ENCODE measurements around the gene AAK1.

AAK1 gene

GRCh38 chr2:69466728-69467127 lies 176.8 kb downstream of the AAK1 start:
- peaks cover 3% of the 10 kb centered on the region; the same call in 1 of the 2 replicates for H3K36me3 ChIP-seq (ENCODE audit: insufficient read depth, low read length)
- peaks cover 15% of the 10 kb centered on the region for H3K4me1 ChIP-seq (ENCODE audit: insufficient read depth, low read length)
- no peaks in the 10 kb centered on the region for H3K9me3 ChIP-seq (ENCODE audit: insufficient read depth, low read depth, low read length)
- H3K4me3 ChIP-seq (ENCODE audit: low read length): no peak overlapping the region
- no peaks in the 10 kb centered on the region for H3K27me3 ChIP-seq (ENCODE audit: insufficient read depth, low read length)
- 96% methylated on average over 8 of the region's 8 CpGs for WGBS
- no peak overlapping the region for H3K27ac ChIP-seq (ENCODE audit: low read depth, low read length)
- no peak overlapping the region for H3K9ac ChIP-seq (ENCODE audit: low read depth, low read length)

- Histone ChIP-seq H3K27me3 (ENCODE audit: insufficient read depth, low read length) (no peaks in the 10 kb centered on the region), H3K27ac (ENCODE audit: low read depth, low read length) (no peak overlapping the region), H3K9me3 (ENCODE audit: insufficient read depth, low read depth, low read length) (no peaks in the 10 kb centered on the region), H3K36me3 (ENCODE audit: insufficient read depth, low read length) (peaks cover 3% of the 10 kb centered on the region; the same call in 1 of the 2 replicates), H3K4me3 (ENCODE audit: low read length) (no peak overlapping the region), H3K9ac (ENCODE audit: low read depth, low read length) (no peak overlapping the region), H3K4me1 (ENCODE audit: insufficient read depth, low read length) (peaks cover 11% of the 10 kb centered on the region)
- WGBS: 94% methylated on average over 14 of the region's 14 CpGs
These were observed 177.8 kb downstream of the AAK1 start for GRCh38 chr2:69465513-69466456.

DNA sequence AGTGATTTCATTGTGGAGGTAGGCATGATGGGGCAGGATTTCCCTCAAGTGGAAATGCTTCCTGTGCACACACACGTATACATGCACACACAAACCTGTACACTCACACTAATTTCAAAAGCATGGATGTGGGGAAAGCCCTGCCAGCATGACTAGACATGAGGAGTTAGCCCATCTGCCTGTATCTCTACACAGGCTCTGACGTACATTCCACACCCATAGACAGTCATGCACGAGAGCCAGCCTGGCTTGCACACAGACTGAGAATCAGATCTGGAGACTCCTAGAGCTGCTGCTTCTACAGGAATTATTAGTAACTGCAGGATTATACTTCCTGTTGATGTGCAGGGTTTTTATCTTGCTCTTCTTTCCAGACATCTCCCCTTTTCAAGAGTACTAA lies 179.0 kb downstream of the AAK1 start:
- WGBS: 84% methylated on average over 3 of the region's 3 CpGs
- H3K9ac ChIP-seq (ENCODE audit: low read depth, low read length): no peak overlapping the region
- H3K9me3 ChIP-seq (ENCODE audit: insufficient read depth, low read depth, low read length): no peaks in the 10 kb centered on the region
- H3K4me3 ChIP-seq (ENCODE audit: low read length): no peak overlapping the region
- peaks cover 3% of the 10 kb centered on the region; the same call in 1 of the 2 replicates for H3K36me3 ChIP-seq (ENCODE audit: insufficient read depth, low read length)
- no peaks in the 10 kb centered on the region for H3K27me3 ChIP-seq (ENCODE audit: insufficient read depth, low read length)
- H3K4me1 ChIP-seq (ENCODE audit: insufficient read depth, low read length): peaks cover 5% of the 10 kb centered on the region
- no peak overlapping the region for H3K27ac ChIP-seq (ENCODE audit: low read depth, low read length)

GRCh38 chr2:69462780-69463179 lies 180.8 kb downstream of the AAK1 start:
- no peaks in the 10 kb centered on the region for H3K9me3 ChIP-seq (ENCODE audit: insufficient read depth, low read depth, low read length)
- H3K27ac ChIP-seq (ENCODE audit: low read depth, low read length): no peak overlapping the region
- 98% methylated on average over 3 of the region's 3 CpGs for WGBS
- peaks cover 3% of the 10 kb centered on the region; the same call in 1 of the 2 replicates for H3K36me3 ChIP-seq (ENCODE audit: insufficient read depth, low read length)
- H3K27me3 ChIP-seq (ENCODE audit: insufficient read depth, low read length): no peaks in the 10 kb centered on the region
- H3K9ac ChIP-seq (ENCODE audit: low read depth, low read length): no peak overlapping the region
- H3K4me3 ChIP-seq (ENCODE audit: low read length): no peak overlapping the region
- H3K4me1 ChIP-seq (ENCODE audit: insufficient read depth, low read length): no peaks in the 10 kb centered on the region

DNA sequence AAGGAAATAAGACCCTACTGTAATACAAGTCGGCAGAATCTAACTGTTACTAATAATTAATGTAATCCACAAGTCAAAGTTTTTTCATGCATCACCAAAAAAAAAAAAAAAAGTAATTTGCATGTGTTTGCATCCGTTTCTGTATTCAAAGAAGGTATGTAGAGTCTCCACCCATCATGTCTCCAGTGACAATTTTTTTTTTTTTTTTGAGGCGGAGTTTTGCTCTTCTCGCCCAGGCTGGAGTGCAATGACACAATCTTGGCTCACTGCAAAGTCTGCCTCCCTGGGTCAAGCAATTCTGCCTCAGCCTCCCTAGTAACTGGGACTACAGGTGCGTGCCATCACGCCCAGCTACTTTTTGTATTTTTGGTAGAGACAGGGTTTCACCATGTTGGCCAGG lies 182.1 kb downstream of the AAK1 start:
- H3K36me3 ChIP-seq (ENCODE audit: insufficient read depth, low read length): peaks cover 3% of the 10 kb centered on the region; the same call in 1 of the 2 replicates
- no peaks in the 10 kb centered on the region for H3K4me1 ChIP-seq (ENCODE audit: insufficient read depth, low read length)
- 92% methylated on average over 5 of the region's 6 CpGs for WGBS
- no peak overlapping the region for H3K27ac ChIP-seq (ENCODE audit: low read depth, low read length)
- no peak overlapping the region for H3K9ac ChIP-seq (ENCODE audit: low read depth, low read length)
- H3K4me3 ChIP-seq (ENCODE audit: low read length): no peak overlapping the region
- no peaks in the 10 kb centered on the region for H3K27me3 ChIP-seq (ENCODE audit: insufficient read depth, low read length)
- no peaks in the 10 kb centered on the region for H3K9me3 ChIP-seq (ENCODE audit: insufficient read depth, low read depth, low read length)

DNA sequence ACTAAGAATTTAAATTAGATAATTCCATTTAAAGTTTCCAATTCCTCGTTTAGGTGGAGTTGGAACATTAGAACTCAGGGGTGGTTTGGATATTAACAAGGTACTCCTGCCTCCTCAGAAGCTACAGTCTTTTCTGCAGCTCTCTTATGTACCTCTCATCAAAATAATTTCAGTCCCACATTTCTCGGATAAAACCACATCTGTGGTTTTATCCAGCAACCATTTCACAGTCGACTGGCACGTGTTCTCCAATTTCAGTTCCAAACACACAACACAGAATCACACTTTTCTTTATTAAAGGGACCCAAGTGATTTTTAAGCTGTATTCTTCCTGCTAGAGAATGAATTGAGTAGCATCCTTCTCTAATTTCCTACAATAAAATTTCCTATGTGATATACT lies 183.6 kb downstream of the AAK1 start:
- no peaks in the 10 kb centered on the region for H3K9me3 ChIP-seq (ENCODE audit: insufficient read depth, low read depth, low read length)
- over 99% methylated on average over 3 of the region's 4 CpGs for WGBS

DNA sequence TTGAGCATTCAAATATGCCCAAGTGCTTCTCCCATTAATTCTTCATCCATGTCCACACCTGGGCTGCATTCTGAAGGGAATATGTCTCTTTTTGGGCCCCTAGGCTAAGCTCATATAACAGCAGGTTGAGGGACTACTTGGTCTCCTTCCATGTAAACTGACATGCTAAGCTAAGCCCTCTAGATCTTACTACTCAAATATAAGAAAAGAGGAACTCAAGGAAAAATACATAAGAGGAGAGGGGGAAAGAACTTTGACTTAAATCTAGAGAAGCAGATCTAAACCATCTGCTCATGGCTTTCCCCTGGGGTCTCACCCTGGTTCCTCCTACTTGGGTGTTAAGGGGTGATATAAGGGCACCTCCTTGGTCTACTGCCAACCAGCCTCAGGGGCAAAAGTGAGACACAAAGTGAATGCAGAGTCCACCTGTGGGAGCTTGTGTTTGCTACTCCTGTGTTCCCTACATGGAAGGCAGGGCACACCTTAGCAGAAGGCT lies 186.5 kb downstream of the AAK1 start:
- Histone ChIP-seq H3K4me3 (ENCODE audit: low read length) (no peak overlapping the region), H3K27ac (ENCODE audit: low read depth, low read length) (no peak overlapping the region), H3K9ac (ENCODE audit: low read depth, low read length) (no peak overlapping the region), H3K36me3 (ENCODE audit: insufficient read depth, low read length) (no peaks in the 10 kb centered on the region), H3K4me1 (ENCODE audit: insufficient read depth, low read length) (peaks cover 7% of the 10 kb centered on the region; the same call in 1 of the 2 replicates), H3K27me3 (ENCODE audit: insufficient read depth, low read length) (no peaks in the 10 kb centered on the region), H3K9me3 (ENCODE audit: insufficient read depth, low read depth, low read length) (no peaks in the 10 kb centered on the region)

More for the DNA sequence above, 183.6 kb downstream of the AAK1 start:
- Histone ChIP-seq H3K9ac (ENCODE audit: low read depth, low read length) (no peak overlapping the region), H3K27ac (ENCODE audit: low read depth, low read length) (no peak overlapping the region), H3K4me3 (ENCODE audit: low read length) (no peak overlapping the region), H3K27me3 (ENCODE audit: insufficient read depth, low read length) (no peaks in the 10 kb centered on the region), H3K36me3 (ENCODE audit: insufficient read depth, low read length) (no peaks in the 10 kb centered on the region), H3K4me1 (ENCODE audit: insufficient read depth, low read length) (no peaks in the 10 kb centered on the region)

DNA sequence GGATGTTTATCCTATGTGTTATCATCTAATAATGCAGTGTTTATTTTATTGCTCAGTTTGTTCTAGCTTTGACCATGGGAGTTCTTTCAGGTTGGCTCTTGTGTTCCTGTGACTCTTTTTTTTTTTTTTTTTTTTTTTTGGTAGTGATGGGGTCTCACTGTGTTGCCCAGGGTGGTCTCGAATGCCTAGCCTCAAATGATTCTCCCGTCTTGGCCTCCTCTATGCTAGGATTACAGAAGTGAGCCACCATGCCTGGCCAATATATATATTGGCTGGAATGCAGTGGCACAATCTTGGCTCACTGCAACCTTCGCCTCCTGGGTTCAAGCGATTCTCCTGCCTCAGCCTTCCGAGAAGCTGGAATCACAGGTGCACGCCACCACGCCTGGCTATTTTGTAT lies 187.4 kb downstream of the AAK1 start:
- no peaks in the 10 kb centered on the region for H3K9me3 ChIP-seq (ENCODE audit: insufficient read depth, low read depth, low read length)
- H3K36me3 ChIP-seq (ENCODE audit: insufficient read depth, low read length): no peaks in the 10 kb centered on the region
- peaks cover 13% of the 10 kb centered on the region for H3K4me1 ChIP-seq (ENCODE audit: insufficient read depth, low read length)
- no peak overlapping the region for H3K4me3 ChIP-seq (ENCODE audit: low read length)
- no peaks in the 10 kb centered on the region for H3K27me3 ChIP-seq (ENCODE audit: insufficient read depth, low read length)
- H3K27ac ChIP-seq (ENCODE audit: low read depth, low read length): no peak overlapping the region
- WGBS: 98% methylated on average over 7 of the region's 7 CpGs
- H3K9ac ChIP-seq (ENCODE audit: low read depth, low read length): no peak overlapping the region

DNA sequence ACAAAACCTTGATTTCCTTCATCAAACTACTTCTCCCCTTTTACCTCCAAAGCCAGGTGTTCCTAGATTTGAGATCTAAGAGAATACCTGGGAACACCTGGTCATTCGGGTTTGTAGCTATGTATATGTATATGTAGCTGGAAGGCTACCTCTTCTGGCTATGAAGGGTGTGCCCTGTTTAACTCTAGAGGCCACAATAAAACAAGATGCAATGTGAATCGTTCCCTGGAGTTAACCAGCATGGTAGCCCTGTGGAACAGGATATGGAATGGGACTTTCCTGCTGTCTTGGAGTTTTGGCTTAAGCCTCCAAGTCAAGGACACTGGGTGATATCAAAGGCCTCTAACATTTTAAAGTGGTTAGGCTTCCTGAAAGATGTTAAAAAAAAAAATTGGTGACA lies 188.6 kb downstream of the AAK1 start:
- Histone ChIP-seq H3K9me3 (ENCODE audit: insufficient read depth, low read depth, low read length) (no peaks in the 10 kb centered on the region), H3K4me1 (ENCODE audit: insufficient read depth, low read length) (peaks cover 24% of the 10 kb centered on the region)
- WGBS: 94% methylated on average over 2 of the region's 2 CpGs

DNA sequence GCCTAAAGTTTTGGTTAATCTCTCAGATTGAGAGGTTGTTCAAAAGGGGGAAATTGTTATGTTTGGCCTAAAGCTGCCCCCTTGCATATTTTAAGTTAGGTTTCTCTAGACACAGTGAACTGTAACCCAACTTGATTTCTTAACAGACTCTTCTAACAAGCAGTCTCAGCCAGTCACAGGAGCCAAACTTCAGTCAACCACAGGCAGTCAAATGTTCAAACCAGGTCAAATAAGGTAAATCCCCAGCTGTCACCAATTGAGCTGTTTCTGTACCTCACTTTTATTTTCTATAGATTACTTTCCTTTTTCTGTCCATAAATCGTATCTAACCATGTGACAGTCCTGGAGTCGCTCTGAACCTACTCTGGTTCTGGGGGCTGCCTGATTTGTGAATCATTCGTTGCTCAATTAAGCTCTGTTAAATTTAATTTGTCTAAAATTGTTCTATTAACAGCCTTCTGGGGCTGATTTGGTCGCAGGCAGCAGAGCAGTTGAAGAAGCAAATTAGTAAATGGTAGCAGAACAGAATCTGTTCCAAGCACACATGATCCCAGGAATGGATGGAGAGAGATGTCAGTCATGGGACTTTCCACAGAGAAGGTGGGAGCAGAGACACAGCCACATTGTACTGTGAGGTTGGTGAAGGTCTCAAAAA lies 189.9 kb downstream of the AAK1 start:
- WGBS: 90% methylated on average over 4 of the region's 4 CpGs
- H3K4me3 ChIP-seq (ENCODE audit: low read length): no peak overlapping the region

More for the DNA sequence above, 188.6 kb downstream of the AAK1 start:
- Histone ChIP-seq H3K4me3 (ENCODE audit: low read length) (no peak overlapping the region), H3K9ac (ENCODE audit: low read depth, low read length) (no peak overlapping the region), H3K27ac (ENCODE audit: low read depth, low read length) (no peak overlapping the region), H3K27me3 (ENCODE audit: insufficient read depth, low read length) (no peaks in the 10 kb centered on the region), H3K36me3 (ENCODE audit: insufficient read depth, low read length) (no peaks in the 10 kb centered on the region)

DNA sequence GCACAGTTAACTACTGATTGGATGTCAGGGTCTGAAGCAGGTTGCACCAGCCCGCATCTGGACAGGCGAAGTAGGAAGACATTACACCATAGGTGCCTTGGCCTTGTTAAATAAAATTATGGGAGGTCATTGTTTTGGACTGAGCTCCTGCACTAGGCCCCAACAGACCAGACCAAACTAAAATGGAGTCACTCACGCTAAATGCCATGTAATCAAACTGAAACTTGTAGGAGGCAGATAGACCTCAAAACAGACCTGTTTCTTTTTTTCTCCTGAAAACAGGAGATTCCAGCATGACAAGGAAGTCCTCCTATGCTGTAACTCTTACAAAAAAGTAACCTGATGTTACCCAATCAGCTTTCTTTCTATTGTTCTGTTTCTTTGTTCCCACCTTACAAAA lies 190.9 kb downstream of the AAK1 start:
- 92% methylated on average over 3 of the region's 3 CpGs for WGBS
- H3K9ac ChIP-seq (ENCODE audit: low read depth, low read length): no peak overlapping the region
- H3K4me1 ChIP-seq (ENCODE audit: insufficient read depth, low read length): peaks cover 34% of the 10 kb centered on the region
- H3K9me3 ChIP-seq (ENCODE audit: insufficient read depth, low read depth, low read length): no peaks in the 10 kb centered on the region
- no peaks in the 10 kb centered on the region for H3K27me3 ChIP-seq (ENCODE audit: insufficient read depth, low read length)
- H3K36me3 ChIP-seq (ENCODE audit: insufficient read depth, low read length): no peaks in the 10 kb centered on the region
- H3K27ac ChIP-seq (ENCODE audit: low read depth, low read length): no peak overlapping the region
- no peak overlapping the region for H3K4me3 ChIP-seq (ENCODE audit: low read length)

More for the DNA sequence above, 189.9 kb downstream of the AAK1 start:
- Histone ChIP-seq H3K9me3 (ENCODE audit: insufficient read depth, low read depth, low read length) (no peaks in the 10 kb centered on the region), H3K9ac (ENCODE audit: low read depth, low read length) (no peak overlapping the region), H3K4me1 (ENCODE audit: insufficient read depth, low read length) (peaks cover 34% of the 10 kb centered on the region), H3K36me3 (ENCODE audit: insufficient read depth, low read length) (no peaks in the 10 kb centered on the region), H3K27me3 (ENCODE audit: insufficient read depth, low read length) (no peaks in the 10 kb centered on the region), H3K27ac (ENCODE audit: low read depth, low read length) (no peak overlapping the region)

All from HUES64 (cell line).